ENCODE results near the gene FXYD6.
A peak's percentile ranks its signal among the peaks of the same experiment; 100 is the strongest.

Gene FXYD6

GRCh38 chr11:117881217-117881616 is 4.8 kb upstream of the FXYD6 start:
- H3K36me3 Mint-ChIP-seq = no peaks in the 10 kb centered on the region
- no peak overlapping the region for H3K4me3 Mint-ChIP-seq
- H3K27me3 Mint-ChIP-seq = peaks cover 47% of the 10 kb centered on the region
- no peak overlapping the region for H3K27ac Mint-ChIP-seq
- ATAC-seq = no peak
- H3K9me3 Mint-ChIP-seq = no peaks in the 10 kb centered on the region
- peaks cover 2% of the 10 kb centered on the region for H3K4me1 Mint-ChIP-seq

GRCh38 chr11:117879516-117880480 is 3.3 kb upstream of the FXYD6 start:
- Mint-ChIP-seq H3K4me3 (no peak overlapping the region), H3K4me1 (peaks cover 15% of the 10 kb centered on the region), H3K36me3 (no peaks in the 10 kb centered on the region), H3K9me3 (no peaks in the 10 kb centered on the region), H3K27me3 (peaks cover 61% of the 10 kb centered on the region), H3K27ac (no peak overlapping the region)
- ATAC-seq = no peak

GRCh38 chr11:117878939-117879475 is 2.5 kb upstream of the FXYD6 start:
- H3K27me3 Mint-ChIP-seq = peaks cover 69% of the 10 kb centered on the region
- peaks cover 21% of the 10 kb centered on the region for H3K4me1 Mint-ChIP-seq
- ATAC-seq = no peak
- no peaks in the 10 kb centered on the region for H3K36me3 Mint-ChIP-seq
- no peak overlapping the region for H3K27ac Mint-ChIP-seq
- H3K4me3 Mint-ChIP-seq = no peak overlapping the region
- no peaks in the 10 kb centered on the region for H3K9me3 Mint-ChIP-seq

GRCh38 chr11:117878314-117878938 is 2.0 kb upstream of the FXYD6 start:
- Mint-ChIP-seq H3K9me3 (no peaks in the 10 kb centered on the region), H3K36me3 (no peaks in the 10 kb centered on the region), H3K27ac (no peak overlapping the region), H3K4me1 (peaks cover 23% of the 10 kb centered on the region), H3K4me3 (no peak overlapping the region), H3K27me3 (peaks cover 75% of the 10 kb centered on the region)
- ATAC-seq = no peak

- Mint-ChIP-seq H3K36me3 (no peaks in the 10 kb centered on the region), H3K27ac (no peak overlapping the region), H3K9me3 (no peaks in the 10 kb centered on the region), H3K4me3 (no peak overlapping the region), H3K4me1 (peaks cover 23% of the 10 kb centered on the region), H3K27me3 (peaks cover 86% of the 10 kb centered on the region)
- no peak for ATAC-seq
Observed at GRCh38 chr11:117877120-117877784, 794 bp upstream of the FXYD6 start.

GRCh38 chr11:117876059-117876340 is 458 bp downstream of the FXYD6 start:
- H3K36me3 Mint-ChIP-seq = no peaks in the 10 kb centered on the region
- no peaks in the 10 kb centered on the region for H3K9me3 Mint-ChIP-seq
- H3K27me3 Mint-ChIP-seq = peaks cover 93% of the 10 kb centered on the region
- no peak for ATAC-seq
- peak overlapping the region; percentile 70 for H3K4me3 Mint-ChIP-seq
- H3K27ac Mint-ChIP-seq = no peak overlapping the region
- H3K4me1 Mint-ChIP-seq = peaks cover 23% of the 10 kb centered on the region

GRCh38 chr11:117875382-117876058 is 938 bp downstream of the FXYD6 start:
- H3K27ac Mint-ChIP-seq = no peak overlapping the region
- no peaks in the 10 kb centered on the region for H3K36me3 Mint-ChIP-seq
- H3K4me1 Mint-ChIP-seq = peaks cover 23% of the 10 kb centered on the region
- no peak for ATAC-seq
- H3K27me3 Mint-ChIP-seq = peaks cover 88% of the 10 kb centered on the region
- peak overlapping the region; percentile 70 for H3K4me3 Mint-ChIP-seq
- H3K9me3 Mint-ChIP-seq = no peaks in the 10 kb centered on the region

GRCh38 chr11:117874910-117875381 is 1.5 kb downstream of the FXYD6 start:
- H3K27ac Mint-ChIP-seq = no peak overlapping the region
- peaks cover 23% of the 10 kb centered on the region for H3K4me1 Mint-ChIP-seq
- no peaks in the 10 kb centered on the region for H3K9me3 Mint-ChIP-seq
- no peaks in the 10 kb centered on the region for H3K36me3 Mint-ChIP-seq
- peaks cover 82% of the 10 kb centered on the region for H3K27me3 Mint-ChIP-seq
- ATAC-seq = no peak
- no peak overlapping the region for H3K4me3 Mint-ChIP-seq

GRCh38 chr11:117874253-117874909 is 2.1 kb downstream of the FXYD6 start:
- ATAC-seq = no peak
- peaks cover 77% of the 10 kb centered on the region for H3K27me3 Mint-ChIP-seq
- no peak overlapping the region for H3K27ac Mint-ChIP-seq

GRCh38 chr11:117873828-117874125 is 2.7 kb downstream of the FXYD6 start:
- Mint-ChIP-seq H3K27me3 (peaks cover 72% of the 10 kb centered on the region), H3K36me3 (no peaks in the 10 kb centered on the region), H3K9me3 (no peaks in the 10 kb centered on the region), H3K4me3 (no peak overlapping the region), H3K4me1 (peaks cover 23% of the 10 kb centered on the region), H3K27ac (no peak overlapping the region)
- ATAC-seq = no peak

More at GRCh38 chr11:117874253-117874909, 2.1 kb downstream of the FXYD6 start:
- Mint-ChIP-seq H3K9me3 (no peaks in the 10 kb centered on the region), H3K4me1 (peaks cover 23% of the 10 kb centered on the region), H3K36me3 (no peaks in the 10 kb centered on the region), H3K4me3 (no peak overlapping the region)

- ATAC-seq = no peak
- Mint-ChIP-seq H3K4me3 (no peak overlapping the region), H3K27ac (no peak overlapping the region), H3K9me3 (no peaks in the 10 kb centered on the region), H3K4me1 (peaks cover 23% of the 10 kb centered on the region), H3K27me3 (peaks cover 69% of the 10 kb centered on the region), H3K36me3 (no peaks in the 10 kb centered on the region)
Observed at GRCh38 chr11:117872975-117873827, 3.3 kb downstream of the FXYD6 start.

GRCh38 chr11:117872420-117872961 is 4.0 kb downstream of the FXYD6 start:
- H3K4me1 Mint-ChIP-seq = peaks cover 23% of the 10 kb centered on the region
- no peaks in the 10 kb centered on the region for H3K36me3 Mint-ChIP-seq
- no peak for ATAC-seq
- peaks cover 69% of the 10 kb centered on the region for H3K27me3 Mint-ChIP-seq
- no peak overlapping the region for H3K4me3 Mint-ChIP-seq
- no peaks in the 10 kb centered on the region for H3K9me3 Mint-ChIP-seq
- H3K27ac Mint-ChIP-seq = no peak overlapping the region

GRCh38 chr11:117871784-117872183 is 4.7 kb downstream of the FXYD6 start:
- no peaks in the 10 kb centered on the region for H3K9me3 Mint-ChIP-seq
- H3K4me1 Mint-ChIP-seq = peaks cover 23% of the 10 kb centered on the region
- H3K27me3 Mint-ChIP-seq = peaks cover 69% of the 10 kb centered on the region
- no peaks in the 10 kb centered on the region for H3K36me3 Mint-ChIP-seq
- no peak overlapping the region for H3K27ac Mint-ChIP-seq
- no peak for ATAC-seq
- no peak overlapping the region for H3K4me3 Mint-ChIP-seq

- no peak overlapping the region for H3K27ac Mint-ChIP-seq
- no peaks in the 10 kb centered on the region for H3K9me3 Mint-ChIP-seq
- peaks cover 20% of the 10 kb centered on the region for H3K4me1 Mint-ChIP-seq
- H3K36me3 Mint-ChIP-seq = no peaks in the 10 kb centered on the region
- no peak for ATAC-seq
- peaks cover 67% of the 10 kb centered on the region for H3K27me3 Mint-ChIP-seq
- no peak overlapping the region for H3K4me3 Mint-ChIP-seq
Observed at GRCh38 chr11:117871160-117871559, 5.3 kb downstream of the FXYD6 start.
